ENCODE results near the gene EIF6. TPM values are rescaled to one million over a fixed set of nuclear protein-coding genes. Genes with fewer than 3 reads are reported as not detected.

The EIF6 gene
- total and polyA plus RNA-seq, 2 experiments from 2014 or later: 149 to 215 TPM

DNA sequence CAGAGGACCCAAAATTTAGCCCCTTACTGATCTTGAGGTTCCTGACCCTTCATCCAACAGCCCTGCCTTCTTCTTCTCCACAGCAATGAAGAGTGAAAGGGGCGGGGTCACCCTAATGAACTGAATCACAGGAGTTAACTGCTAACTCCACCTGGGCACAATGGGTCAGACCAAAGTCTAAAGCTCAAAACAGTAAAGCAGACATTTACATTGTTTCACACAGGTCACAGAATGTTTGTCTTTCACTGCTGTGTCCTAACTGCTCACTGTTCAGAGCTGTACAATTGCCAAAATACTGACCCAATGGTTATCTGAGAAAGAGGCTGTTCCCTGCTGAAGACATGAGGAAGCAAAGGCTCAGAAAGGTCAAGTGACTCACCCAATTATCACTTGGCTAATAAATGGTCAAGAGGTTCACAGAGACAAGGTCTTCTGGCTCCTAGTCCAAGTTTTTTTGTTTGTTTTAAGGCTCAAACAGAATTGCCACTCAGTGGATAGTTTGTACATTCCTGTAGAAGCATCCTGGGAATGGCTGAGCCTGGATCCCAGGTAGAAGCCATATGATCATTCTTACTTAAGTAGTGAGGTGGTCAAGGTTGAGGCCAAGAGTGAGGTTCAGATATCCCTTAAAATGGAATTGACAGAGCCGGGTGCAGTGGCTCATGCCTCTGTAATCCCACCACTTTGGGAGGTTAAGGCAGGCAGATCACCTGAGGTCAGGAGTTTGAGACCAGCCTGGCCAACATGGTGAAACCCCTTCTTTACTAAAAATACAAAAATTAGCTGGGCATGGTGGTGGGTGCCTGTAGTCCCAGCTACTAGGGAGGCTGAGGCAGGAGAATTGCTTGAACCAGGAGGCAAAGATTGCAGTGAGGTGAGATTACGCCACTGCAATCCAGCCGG is 42.8 kb upstream of the EIF6 start (continued):
- TF ChIP-seq CREB1 (CRISPR knock-in tag; IDR thresholded peaks at IDR 0.05; ENCODE audit: low read depth) (no peak), JUNB (IDR thresholded peaks at IDR 0.05; ENCODE audit: unreplicated experiment) (no peak), ZNF331 (CRISPR knock-in tag; IDR thresholded peaks at IDR 0.05; ENCODE audit: low read depth) (no peak), POLR2AphosphoS5 (IDR thresholded peaks at IDR 0.05; ENCODE audit: low read depth) (no peak)
- TF ChIP-seq, protein P1, sequence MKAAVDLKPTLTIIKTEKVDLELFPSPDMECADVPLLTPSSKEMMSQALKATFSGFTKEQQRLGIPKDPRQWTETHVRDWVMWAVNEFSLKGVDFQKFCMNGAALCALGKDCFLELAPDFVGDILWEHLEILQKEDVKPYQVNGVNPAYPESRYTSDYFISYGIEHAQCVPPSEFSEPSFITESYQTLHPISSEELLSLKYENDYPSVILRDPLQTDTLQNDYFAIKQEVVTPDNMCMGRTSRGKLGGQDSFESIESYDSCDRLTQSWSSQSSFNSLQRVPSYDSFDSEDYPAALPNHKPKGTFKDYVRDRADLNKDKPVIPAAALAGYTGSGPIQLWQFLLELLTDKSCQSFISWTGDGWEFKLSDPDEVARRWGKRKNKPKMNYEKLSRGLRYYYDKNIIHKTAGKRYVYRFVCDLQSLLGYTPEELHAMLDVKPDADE (IDR thresholded peaks at IDR 0.05): no peak

DNA sequence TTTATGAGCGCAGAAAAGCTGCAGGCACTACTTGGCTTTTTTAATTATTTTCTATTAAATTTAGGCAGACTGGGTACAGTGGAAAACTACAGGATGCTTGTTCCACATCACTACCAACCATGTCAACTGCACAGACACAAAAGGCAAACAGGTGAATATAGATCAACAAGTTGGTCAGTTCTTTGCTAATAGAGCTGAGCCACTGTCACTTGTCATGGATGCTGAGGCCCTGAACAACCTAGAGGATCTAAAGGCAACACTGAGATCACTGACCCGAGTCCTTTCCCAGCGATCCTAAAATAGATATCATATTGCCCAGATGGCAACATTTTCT is 42.1 kb upstream of the EIF6 start:
- H3K4me1 ChIP-seq (ENCODE audit: insufficient read depth): no peaks in the 10 kb centered on the region
- no peak for ATAC-seq
- no peaks in the 10 kb centered on the region for H3K27me3 Mint-ChIP-seq (ENCODE audit: insufficient read depth, low read depth, poor library complexity)
- no peaks in the 10 kb centered on the region for H3K9me3 Mint-ChIP-seq
- H3K27ac ChIP-seq (ENCODE audit: low read depth): no peak overlapping the region
- H2AFZ ChIP-seq: no peak overlapping the region
- TF ChIP-seq JUNB (IDR thresholded peaks at IDR 0.05; ENCODE audit: unreplicated experiment) (no peak), CREB1 (CRISPR knock-in tag; IDR thresholded peaks at IDR 0.05; ENCODE audit: low read depth) (no peak), NANOG (IDR thresholded peaks at IDR 0.05; ENCODE audit: borderline replicate concordance) (no peak), ZNF331 (CRISPR knock-in tag; IDR thresholded peaks at IDR 0.05; ENCODE audit: low read depth) (no peak), EZH2 (IDR thresholded peaks at IDR 0.05; ENCODE audit: low read depth, unreplicated experiment) (no peak), POLR2AphosphoS5 (IDR thresholded peaks at IDR 0.05; ENCODE audit: low read depth) (no peak)
- TF ChIP-seq, protein P1 (IDR thresholded peaks at IDR 0.05): no peak
- no peak overlapping the region for H3K27ac Mint-ChIP-seq
- no peak overlapping the region for H3K4me3 ChIP-seq
- H4K20me1 ChIP-seq (replicated peaks; ENCODE audit: insufficient read depth): peaks cover 7% of the 10 kb centered on the region; the same call in 1 of the 2 replicates
- H3K36me3 Mint-ChIP-seq (ENCODE audit: low read depth): no peaks in the 10 kb centered on the region
- H3K4me1 Mint-ChIP-seq: peaks cover 9% of the 10 kb centered on the region
- H3F3A ChIP-seq (replicated peaks; ENCODE audit: low read depth): no peaks in the 10 kb centered on the region
- H3K4me3 Mint-ChIP-seq: no peak overlapping the region
- no peak for DNase-seq (ENCODE audit: low spot score)
- no peaks in the 10 kb centered on the region for H3K9me2 ChIP-seq (ENCODE audit: insufficient read depth)
- no peaks in the 10 kb centered on the region for H3K27me3 ChIP-seq (ENCODE audit: insufficient read depth)
- no peak overlapping the region for H3K4me2 ChIP-seq
- H3K79me2 ChIP-seq (replicated peaks; ENCODE audit: insufficient read depth): no peaks in the 10 kb centered on the region
- H3K36me3 ChIP-seq (ENCODE audit: insufficient read depth): no peaks in the 10 kb centered on the region

DNA sequence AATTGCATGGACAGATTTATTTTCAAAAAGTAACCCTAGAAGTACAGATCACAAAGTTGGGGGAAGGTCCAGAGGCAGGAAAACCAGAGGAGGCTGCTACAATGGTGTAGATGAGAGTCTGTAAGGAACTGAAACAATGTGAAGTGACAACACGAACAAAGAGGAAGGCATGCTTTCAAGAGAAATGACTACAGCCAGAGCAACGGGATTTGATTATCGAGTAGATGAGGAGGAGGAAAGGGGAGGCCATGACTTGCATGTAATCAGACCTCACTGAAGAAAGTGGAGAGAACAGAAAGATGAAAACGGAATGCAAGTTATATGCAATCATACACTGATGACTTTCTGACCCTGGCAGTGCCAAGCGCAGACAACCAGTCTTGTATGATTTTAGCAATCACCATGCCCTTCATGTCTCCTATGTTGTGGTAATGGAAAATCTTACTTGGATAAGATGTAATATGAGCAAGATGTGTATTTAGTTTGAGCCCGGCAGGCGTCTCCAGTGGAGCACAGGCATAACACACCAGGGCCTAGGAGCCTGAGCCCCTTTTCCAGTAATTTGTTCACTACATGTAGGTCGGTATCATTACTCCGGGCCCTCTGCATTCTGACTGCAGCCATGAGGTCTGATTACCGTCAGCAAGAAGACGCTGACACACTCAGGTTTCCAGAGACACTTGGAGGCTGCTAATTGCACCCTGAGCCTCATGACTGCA is 41.6 kb upstream of the EIF6 start:
- Histone ChIP-seq H3K27ac (ENCODE audit: low read depth) (peak overlapping the region; percentile 4; the same call in 1 of the 2 replicates), H3K79me2 (replicated peaks; ENCODE audit: insufficient read depth) (no peaks in the 10 kb centered on the region), H2AFZ (no peak overlapping the region), H3K4me2 (no peak overlapping the region), H3K27me3 (ENCODE audit: insufficient read depth) (no peaks in the 10 kb centered on the region), H3K36me3 (ENCODE audit: insufficient read depth) (no peaks in the 10 kb centered on the region), H3K4me3 (no peak overlapping the region), H4K20me1 (replicated peaks; ENCODE audit: insufficient read depth) (peaks cover 7% of the 10 kb centered on the region; the same call in 1 of the 2 replicates), H3F3A (replicated peaks; ENCODE audit: low read depth) (no peaks in the 10 kb centered on the region), H3K4me1 (ENCODE audit: insufficient read depth) (no peaks in the 10 kb centered on the region), H3K9me2 (ENCODE audit: insufficient read depth) (no peaks in the 10 kb centered on the region)
- Mint-ChIP-seq H3K27me3 (ENCODE audit: insufficient read depth, low read depth, poor library complexity) (no peaks in the 10 kb centered on the region), H3K9me3 (no peaks in the 10 kb centered on the region), H3K4me1 (peaks cover 9% of the 10 kb centered on the region), H3K27ac (no peak overlapping the region; the same call in 1 of the 2 replicates), H3K36me3 (ENCODE audit: low read depth) (no peaks in the 10 kb centered on the region), H3K4me3 (no peak overlapping the region)
- DNase-seq (ENCODE audit: low spot score) (no peak), ATAC-seq (no peak)
- TF ChIP-seq EZH2 (IDR thresholded peaks at IDR 0.05; ENCODE audit: low read depth, unreplicated experiment): no peak
- no peak for TF ChIP-seq NANOG (IDR thresholded peaks at IDR 0.05; ENCODE audit: borderline replicate concordance)
- TF ChIP-seq, protein P2, sequence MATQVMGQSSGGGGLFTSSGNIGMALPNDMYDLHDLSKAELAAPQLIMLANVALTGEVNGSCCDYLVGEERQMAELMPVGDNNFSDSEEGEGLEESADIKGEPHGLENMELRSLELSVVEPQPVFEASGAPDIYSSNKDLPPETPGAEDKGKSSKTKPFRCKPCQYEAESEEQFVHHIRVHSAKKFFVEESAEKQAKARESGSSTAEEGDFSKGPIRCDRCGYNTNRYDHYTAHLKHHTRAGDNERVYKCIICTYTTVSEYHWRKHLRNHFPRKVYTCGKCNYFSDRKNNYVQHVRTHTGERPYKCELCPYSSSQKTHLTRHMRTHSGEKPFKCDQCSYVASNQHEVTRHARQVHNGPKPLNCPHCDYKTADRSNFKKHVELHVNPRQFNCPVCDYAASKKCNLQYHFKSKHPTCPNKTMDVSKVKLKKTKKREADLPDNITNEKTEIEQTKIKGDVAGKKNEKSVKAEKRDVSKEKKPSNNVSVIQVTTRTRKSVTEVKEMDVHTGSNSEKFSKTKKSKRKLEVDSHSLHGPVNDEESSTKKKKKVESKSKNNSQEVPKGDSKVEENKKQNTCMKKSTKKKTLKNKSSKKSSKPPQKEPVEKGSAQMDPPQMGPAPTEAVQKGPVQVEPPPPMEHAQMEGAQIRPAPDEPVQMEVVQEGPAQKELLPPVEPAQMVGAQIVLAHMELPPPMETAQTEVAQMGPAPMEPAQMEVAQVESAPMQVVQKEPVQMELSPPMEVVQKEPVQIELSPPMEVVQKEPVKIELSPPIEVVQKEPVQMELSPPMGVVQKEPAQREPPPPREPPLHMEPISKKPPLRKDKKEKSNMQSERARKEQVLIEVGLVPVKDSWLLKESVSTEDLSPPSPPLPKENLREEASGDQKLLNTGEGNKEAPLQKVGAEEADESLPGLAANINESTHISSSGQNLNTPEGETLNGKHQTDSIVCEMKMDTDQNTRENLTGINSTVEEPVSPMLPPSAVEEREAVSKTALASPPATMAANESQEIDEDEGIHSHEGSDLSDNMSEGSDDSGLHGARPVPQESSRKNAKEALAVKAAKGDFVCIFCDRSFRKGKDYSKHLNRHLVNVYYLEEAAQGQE (IDR thresholded peaks at IDR 0.05; ENCODE audit: unreplicated experiment): no peak
- TF ChIP-seq, protein P1 (IDR thresholded peaks at IDR 0.05): no peak
- TF ChIP-seq, protein P3, sequence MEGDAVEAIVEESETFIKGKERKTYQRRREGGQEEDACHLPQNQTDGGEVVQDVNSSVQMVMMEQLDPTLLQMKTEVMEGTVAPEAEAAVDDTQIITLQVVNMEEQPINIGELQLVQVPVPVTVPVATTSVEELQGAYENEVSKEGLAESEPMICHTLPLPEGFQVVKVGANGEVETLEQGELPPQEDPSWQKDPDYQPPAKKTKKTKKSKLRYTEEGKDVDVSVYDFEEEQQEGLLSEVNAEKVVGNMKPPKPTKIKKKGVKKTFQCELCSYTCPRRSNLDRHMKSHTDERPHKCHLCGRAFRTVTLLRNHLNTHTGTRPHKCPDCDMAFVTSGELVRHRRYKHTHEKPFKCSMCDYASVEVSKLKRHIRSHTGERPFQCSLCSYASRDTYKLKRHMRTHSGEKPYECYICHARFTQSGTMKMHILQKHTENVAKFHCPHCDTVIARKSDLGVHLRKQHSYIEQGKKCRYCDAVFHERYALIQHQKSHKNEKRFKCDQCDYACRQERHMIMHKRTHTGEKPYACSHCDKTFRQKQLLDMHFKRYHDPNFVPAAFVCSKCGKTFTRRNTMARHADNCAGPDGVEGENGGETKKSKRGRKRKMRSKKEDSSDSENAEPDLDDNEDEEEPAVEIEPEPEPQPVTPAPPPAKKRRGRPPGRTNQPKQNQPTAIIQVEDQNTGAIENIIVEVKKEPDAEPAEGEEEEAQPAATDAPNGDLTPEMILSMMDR (conservative IDR thresholded peaks at IDR 0.05; ENCODE audit: low read depth in 2 of 2): no peak
- no peak for TF ChIP-seq JUNB (IDR thresholded peaks at IDR 0.05; ENCODE audit: unreplicated experiment)
